ENCODE measurements around the gene FAM107B. TPM values are rescaled to one million over a fixed set of nuclear protein-coding genes. Genes with fewer than 3 reads are reported as not detected.

FAM107B gene
- total RNA-seq, 2 experiments from 2014 or later = 114 to 121 TPM

DNA sequence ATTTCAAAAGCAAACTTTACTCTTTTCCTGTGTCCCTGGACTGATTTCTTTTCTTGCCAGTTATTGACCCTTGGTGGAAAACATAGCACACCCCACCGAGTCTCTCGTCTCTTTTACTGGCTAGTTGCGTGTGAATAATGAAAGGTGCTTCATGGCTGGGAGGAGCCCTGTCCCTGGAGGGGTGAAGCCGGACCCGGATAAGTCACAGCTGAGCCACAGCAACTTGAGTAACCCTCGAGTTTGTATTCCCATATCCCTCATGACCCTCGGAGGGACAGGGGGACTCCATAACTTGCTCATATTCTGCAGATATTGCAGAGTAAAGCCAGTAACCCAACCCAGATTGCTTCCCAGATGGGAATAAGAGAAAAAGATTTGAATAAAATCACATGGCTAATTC, 296.5 kb downstream of the FAM107B start:
- CTCF ChIA-PET = interaction anchor here (1.5 to 4.7 kb wide), 2 partner anchors 8 to 282 kb away, joined by 3 to 24 read pairs; no protein-coding TSS in a partner anchor
- intact Hi-C loops (cut with micrococcal nuclease) = loop anchor here (5.0 kb wide), 1 partner anchor 276 kb away; no protein-coding TSS in a partner anchor
- DNase-seq = no peak

DNA sequence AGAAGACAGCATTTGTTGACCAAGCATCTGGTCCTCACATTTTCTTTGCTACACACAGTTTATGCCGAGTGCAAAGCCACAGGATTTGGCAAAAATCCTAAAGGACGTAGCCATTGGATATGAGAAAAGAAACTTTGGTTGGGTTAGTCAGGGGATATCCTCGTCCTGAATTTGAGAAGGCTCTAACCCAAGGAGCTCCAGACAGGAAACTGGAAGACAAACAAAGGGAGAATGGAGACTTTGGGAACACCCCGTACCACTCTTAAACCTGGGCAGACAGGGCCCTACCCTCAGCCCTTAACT, 297.3 kb downstream of the FAM107B start:
- ATAC-seq = no peak
- H3K9me3 Mint-ChIP-seq = no peaks in the 10 kb centered on the region
- ChIA-PET CTCF (interaction anchor here (0.6 to 4.7 kb wide), 5 partner anchors 9 to 281 kb away, joined by 3 to 24 read pairs (median 3); no protein-coding TSS in a partner anchor), POLR2A (no interaction called here)
- no peaks in the 10 kb centered on the region for H3K4me1 Mint-ChIP-seq (ENCODE audit: low read depth)
- peaks cover 9% of the 10 kb centered on the region for H3K27me3 Mint-ChIP-seq
- no peak for DNase-seq
- H3K4me3 Mint-ChIP-seq = no peak overlapping the region
- intact Hi-C loops (cut with micrococcal nuclease) = loop anchor here (5.0 kb wide), 1 partner anchor 275 kb away; no protein-coding TSS in a partner anchor
- H3K36me3 Mint-ChIP-seq (ENCODE audit: low read depth) = no peaks in the 10 kb centered on the region
- TF ChIP-seq, protein P1, sequence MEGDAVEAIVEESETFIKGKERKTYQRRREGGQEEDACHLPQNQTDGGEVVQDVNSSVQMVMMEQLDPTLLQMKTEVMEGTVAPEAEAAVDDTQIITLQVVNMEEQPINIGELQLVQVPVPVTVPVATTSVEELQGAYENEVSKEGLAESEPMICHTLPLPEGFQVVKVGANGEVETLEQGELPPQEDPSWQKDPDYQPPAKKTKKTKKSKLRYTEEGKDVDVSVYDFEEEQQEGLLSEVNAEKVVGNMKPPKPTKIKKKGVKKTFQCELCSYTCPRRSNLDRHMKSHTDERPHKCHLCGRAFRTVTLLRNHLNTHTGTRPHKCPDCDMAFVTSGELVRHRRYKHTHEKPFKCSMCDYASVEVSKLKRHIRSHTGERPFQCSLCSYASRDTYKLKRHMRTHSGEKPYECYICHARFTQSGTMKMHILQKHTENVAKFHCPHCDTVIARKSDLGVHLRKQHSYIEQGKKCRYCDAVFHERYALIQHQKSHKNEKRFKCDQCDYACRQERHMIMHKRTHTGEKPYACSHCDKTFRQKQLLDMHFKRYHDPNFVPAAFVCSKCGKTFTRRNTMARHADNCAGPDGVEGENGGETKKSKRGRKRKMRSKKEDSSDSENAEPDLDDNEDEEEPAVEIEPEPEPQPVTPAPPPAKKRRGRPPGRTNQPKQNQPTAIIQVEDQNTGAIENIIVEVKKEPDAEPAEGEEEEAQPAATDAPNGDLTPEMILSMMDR (IDR thresholded peaks at IDR 0.05) = no peak
- no peak overlapping the region for H3K27ac Mint-ChIP-seq

More for the DNA sequence above, 296.5 kb downstream of the FAM107B start:
- Mint-ChIP-seq H3K36me3 (ENCODE audit: low read depth) (no peaks in the 10 kb centered on the region), H3K4me1 (ENCODE audit: low read depth) (no peaks in the 10 kb centered on the region), H3K27me3 (peaks cover 5% of the 10 kb centered on the region), H3K9me3 (no peaks in the 10 kb centered on the region), H3K4me3 (no peak overlapping the region), H3K27ac (no peak overlapping the region)
- POLR2A ChIA-PET = no interaction called here
- ATAC-seq = no peak
- TF ChIP-seq, protein P1 (IDR thresholded peaks at IDR 0.05) = no peak

DNA sequence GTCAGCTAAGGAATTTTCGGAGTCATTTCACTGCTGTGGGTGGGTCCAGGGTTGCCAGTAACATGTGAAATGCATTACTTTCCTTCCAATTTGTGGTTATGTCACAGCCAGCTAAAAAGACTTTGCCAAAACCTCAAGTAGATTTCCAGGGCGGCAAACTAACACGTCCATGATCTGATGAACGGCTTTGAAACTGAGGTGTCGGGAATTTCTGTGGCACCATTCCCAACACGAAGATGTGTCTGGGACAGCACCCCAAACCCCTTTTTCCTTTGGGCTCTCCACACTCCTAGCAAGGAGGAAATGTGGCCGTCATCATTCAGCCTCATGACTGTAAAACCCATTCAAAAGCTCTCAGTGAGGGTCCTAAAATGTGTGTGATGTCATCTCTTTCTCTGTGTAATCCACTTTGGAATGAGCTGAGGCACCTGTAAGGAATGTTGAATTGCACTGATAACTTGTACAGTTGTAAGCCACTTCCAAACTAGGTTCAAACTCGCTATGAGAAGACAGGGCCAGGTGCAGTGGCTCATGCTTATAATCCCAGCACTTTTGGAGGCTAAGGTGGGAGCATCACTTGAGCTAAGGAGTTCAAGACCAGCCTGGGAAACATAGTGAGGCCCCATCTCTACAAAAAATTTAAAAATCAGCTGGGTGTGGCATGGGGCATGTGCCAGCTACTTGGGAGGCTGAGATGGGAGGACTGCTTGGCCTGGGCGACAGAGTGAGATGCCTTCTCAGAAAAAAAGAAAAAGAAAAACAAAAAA, 297.9 kb downstream of the FAM107B start:
- CTCF ChIA-PET = interaction anchor here (0.6 to 4.7 kb wide), 4 partner anchors 11 to 280 kb away, joined by 3 to 24 read pairs (median 3); no protein-coding TSS in a partner anchor
- POLR2A ChIA-PET = no interaction called here
- Mint-ChIP-seq H3K4me1 (ENCODE audit: low read depth) (no peaks in the 10 kb centered on the region), H3K4me3 (no peak overlapping the region), H3K27me3 (peaks cover 14% of the 10 kb centered on the region), H3K9me3 (no peaks in the 10 kb centered on the region), H3K27ac (no peak overlapping the region), H3K36me3 (ENCODE audit: low read depth) (no peaks in the 10 kb centered on the region)
- intact Hi-C loops (cut with micrococcal nuclease) = loop anchor here (5.0 kb wide), 1 partner anchor 275 kb away; no protein-coding TSS in a partner anchor
- TF ChIP-seq, protein P1 (IDR thresholded peaks at IDR 0.05) = no peak
- DNase-seq (no peak), ATAC-seq (no peak)

DNA sequence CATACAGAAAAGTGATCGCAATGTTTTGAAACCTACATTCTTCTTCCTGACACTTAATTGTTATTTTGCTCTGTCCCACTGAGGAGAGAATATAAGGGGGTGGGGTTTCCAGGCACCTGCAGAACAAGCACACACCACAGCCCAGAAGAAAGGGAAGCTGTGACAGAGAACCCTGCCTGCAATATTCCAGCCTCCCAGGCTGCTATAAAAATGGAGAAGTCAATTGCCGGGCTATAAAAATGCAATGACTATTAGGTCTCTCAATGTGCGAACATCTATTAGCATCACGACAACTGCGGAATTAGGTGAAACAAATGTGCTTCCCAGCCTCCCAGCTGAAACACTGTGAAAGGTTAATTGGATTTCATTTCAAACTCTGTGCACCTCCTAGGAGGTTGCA, 298.7 kb downstream of the FAM107B start:
- intact Hi-C loops (cut with micrococcal nuclease) = loop anchor here (5.0 kb wide), 1 partner anchor 274 kb away; no protein-coding TSS in a partner anchor
- Mint-ChIP-seq H3K4me3 (no peak overlapping the region), H3K4me1 (ENCODE audit: low read depth) (no peaks in the 10 kb centered on the region), H3K36me3 (ENCODE audit: low read depth) (no peaks in the 10 kb centered on the region), H3K9me3 (no peaks in the 10 kb centered on the region), H3K27me3 (peaks cover 15% of the 10 kb centered on the region), H3K27ac (no peak overlapping the region)
- no peak for DNase-seq
- TF ChIP-seq, protein P1 (IDR thresholded peaks at IDR 0.05) = no peak
- ChIA-PET POLR2A (no interaction called here), CTCF (no interaction called here)
- ATAC-seq = no peak

DNA sequence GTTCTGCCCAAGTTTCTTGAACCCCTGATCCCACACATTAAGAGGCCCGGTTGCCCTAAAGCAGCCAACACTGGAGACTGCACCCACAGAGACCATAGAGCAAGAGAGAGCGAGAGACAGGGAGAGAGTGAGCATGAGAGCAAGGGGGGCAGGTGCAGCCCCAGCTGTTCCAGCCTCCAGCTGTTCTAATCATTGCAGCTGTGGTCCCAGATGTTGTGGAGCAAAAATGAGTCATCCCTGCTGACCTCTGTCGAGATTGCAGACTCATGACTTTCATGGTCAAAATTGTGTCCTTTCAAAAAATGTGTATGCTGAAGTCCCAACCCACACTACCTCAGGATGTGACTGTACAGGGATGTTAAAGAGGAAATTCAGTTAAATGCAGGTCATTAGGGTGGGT, 300.0 kb downstream of the FAM107B start:
- Mint-ChIP-seq H3K9me3 (no peaks in the 10 kb centered on the region), H3K4me3 (no peak overlapping the region), H3K4me1 (ENCODE audit: low read depth) (no peaks in the 10 kb centered on the region), H3K27ac (no peak overlapping the region), H3K27me3 (peaks cover 15% of the 10 kb centered on the region), H3K36me3 (ENCODE audit: low read depth) (no peaks in the 10 kb centered on the region)
- TF ChIP-seq, protein P1 (IDR thresholded peaks at IDR 0.05) = no peak
- ChIA-PET CTCF (interaction anchor here (1.2 kb wide), 1 partner anchor 12 kb away, joined by 3 read pairs; no protein-coding TSS in a partner anchor), POLR2A (no interaction called here)
- intact Hi-C loops (cut with micrococcal nuclease) = loop anchor here (5.0 kb wide), 1 partner anchor 272 kb away; no protein-coding TSS in a partner anchor
- ATAC-seq (no peak), DNase-seq (no peak)

All from activated CD8-positive, alpha-beta T cell treated with anti-CD3 and anti-CD28 coated beads for 36 hours (primary cell).